SK-N-MC (cell line): Measurements from ENCODE around the gene RGL3.

ENCODE experiments used
- EZH2 ChIP-seq: fragments of 200-600 bp; sonication (generic); IDR thresholded peaks from one replicate; pipeline ENCODE4 v1.6.1; 2017; ENCODE audit warnings: antibody characterized with exemption
- FOXP2 ChIP-seq: optimal IDR thresholded peaks from 2 replicates; pipeline ENCODE3; 2011; ENCODE audit warnings: mild to moderate bottlenecking, moderate library complexity; ENCODE audit not compliant: insufficient read depth; ENCODE audit errors: extremely low read length, control extremely low read depth
- POLR2AphosphoS5 ChIP-seq: IDR thresholded peaks from 2 replicates; pipeline ENCODE4 v1.6.1; 2012; ENCODE audit warnings: mild to moderate bottlenecking, low read depth, low read length, borderline replicate concordance

DNA sequence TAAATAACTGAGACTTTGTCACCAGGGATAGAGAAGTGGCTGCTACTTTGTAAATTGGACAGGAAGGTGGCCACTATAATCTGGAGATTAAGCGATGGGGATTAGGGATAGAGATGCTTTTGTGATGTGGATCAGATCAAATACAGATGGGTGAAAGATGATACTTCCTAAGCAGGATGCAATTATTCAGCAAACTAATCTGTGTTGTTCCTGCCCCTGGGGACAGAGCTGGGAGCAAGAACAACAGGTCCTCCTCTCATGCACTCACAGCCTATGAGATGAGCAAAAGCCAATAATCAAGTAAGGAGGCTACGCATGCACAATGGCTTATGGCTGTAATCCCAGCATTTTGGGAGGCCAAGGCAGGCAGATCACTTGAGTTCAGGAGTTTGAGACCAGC lies 4.6 kb downstream of the RGL3 start:
- TF ChIP-seq POLR2AphosphoS5 (no peak), EZH2 (no peak), FOXP2 (no peak)
